Uterus (tissue), 4 donors: Measurements from ENCODE around the gene DYNLRB2. TPM values are rescaled to one million over a fixed set of nuclear protein-coding genes. Genes with fewer than 3 reads are reported as not detected.

Experiments
- DNase-seq, 2 donors: peaks; one replicate each; pipeline ENCODE4 v3.0.0-alpha.2; 2019 to 2020
- H3K27ac ChIP-seq, 2 donors: fragments of 200-600 bp; sonication (generic); 1 replicate in 1 of 2; 2 replicates in 1 of 2; pipeline ENCODE4 v1.5.1; 2016 to 2018
- H3K27me3 ChIP-seq, 2 donors: fragments of 200-600 bp; sonication (generic); one replicate each; pipeline ENCODE4 v1.5.1; 2018 to 2019; ENCODE audit warnings: control low read depth in 1 of 2
- H3K36me3 ChIP-seq, 2 donors: fragments of 200-600 bp; sonication (generic); one replicate each; pipeline ENCODE4 v1.5.1; 2019; ENCODE audit warnings: control low read depth in 1 of 2
- H3K4me1 ChIP-seq, 2 donors: fragments of 200-600 bp; sonication (generic); one replicate each; pipeline ENCODE4 v1.5.1; 2018 to 2019; ENCODE audit warnings: control low read depth in 1 of 2
- H3K4me3 ChIP-seq, 2 donors: fragments of 200-600 bp; sonication (generic); 1 replicate in 1 of 2; 2 replicates in 1 of 2; pipeline ENCODE4 v1.5.1; 2018 to 2019; ENCODE audit warnings: mild to moderate bottlenecking in 1 of 2
- H3K9me3 ChIP-seq, 2 donors: fragments of 200-600 bp; sonication (generic); one replicate each; pipeline ENCODE4 v1.5.1; 2019; ENCODE audit warnings: control low read depth in 1 of 2
- POLR2A ChIP-seq, 2 donors: fragments of 450-650 bp; IDR thresholded peaks; one replicate each; pipeline ENCODE4 v1.6.1; 2016; ENCODE audit warnings: antibody characterized with exemption in 2 of 2, mild to moderate bottlenecking in 1 of 2, moderate library complexity in 1 of 2
- intact Hi-C: fragments of 100-400 bp; cut with DNase I; formaldehyde crosslinking; loops from one replicate; pipeline ENCODE4 v1.15.1; 2023; ENCODE audit warnings: low total_unique reads
- total RNA-seq, 4 donors: library from RNA; depleted of rRNA in 3 of 4; stranded (reverse); fragments of >200 nt in 3 of 4; gene quantifications; one replicate each; pipeline versions ENCODE4 v1.1.0 to v1.2.4, GENCODE V29; 2014 to 2023
- TF ChIP-seq, protein P1 (sequence below), 4 experiments: fragments of 200-600 bp in 2 of 4; fragments of 450-650 bp in 2 of 4; sonication (generic) in 2 of 4; IDR thresholded peaks; one replicate each; pipeline ENCODE4 v1.5.1; 2016 to 2019; ENCODE audit warnings: antibody characterized with exemption in 4 of 4, mild to moderate bottlenecking in 2 of 4, moderate library complexity in 1 of 4
- donor health status: DM: yes; HTN: yes; CAD: no.

DYNLRB2 gene
- total RNA-seq, 4 donors from 2014 or later, result 2.6 to 3.3 TPM; not detected in 2

- Histone ChIP-seq H3K9me3 (no peaks in the 10 kb centered on the region), H3K36me3 (no peaks in the 10 kb centered on the region), H3K4me3 (no peak overlapping the region), H3K4me1 (no peaks in the 10 kb centered on the region), H3K27me3 (no peaks in the 10 kb centered on the region), H3K27ac (no peak overlapping the region)
- intact Hi-C loops, result no loop called here
- DNase-seq, result no peak
- no peak for TF ChIP-seq POLR2A (IDR thresholded peaks at IDR 0.05)
- TF ChIP-seq, protein P1, sequence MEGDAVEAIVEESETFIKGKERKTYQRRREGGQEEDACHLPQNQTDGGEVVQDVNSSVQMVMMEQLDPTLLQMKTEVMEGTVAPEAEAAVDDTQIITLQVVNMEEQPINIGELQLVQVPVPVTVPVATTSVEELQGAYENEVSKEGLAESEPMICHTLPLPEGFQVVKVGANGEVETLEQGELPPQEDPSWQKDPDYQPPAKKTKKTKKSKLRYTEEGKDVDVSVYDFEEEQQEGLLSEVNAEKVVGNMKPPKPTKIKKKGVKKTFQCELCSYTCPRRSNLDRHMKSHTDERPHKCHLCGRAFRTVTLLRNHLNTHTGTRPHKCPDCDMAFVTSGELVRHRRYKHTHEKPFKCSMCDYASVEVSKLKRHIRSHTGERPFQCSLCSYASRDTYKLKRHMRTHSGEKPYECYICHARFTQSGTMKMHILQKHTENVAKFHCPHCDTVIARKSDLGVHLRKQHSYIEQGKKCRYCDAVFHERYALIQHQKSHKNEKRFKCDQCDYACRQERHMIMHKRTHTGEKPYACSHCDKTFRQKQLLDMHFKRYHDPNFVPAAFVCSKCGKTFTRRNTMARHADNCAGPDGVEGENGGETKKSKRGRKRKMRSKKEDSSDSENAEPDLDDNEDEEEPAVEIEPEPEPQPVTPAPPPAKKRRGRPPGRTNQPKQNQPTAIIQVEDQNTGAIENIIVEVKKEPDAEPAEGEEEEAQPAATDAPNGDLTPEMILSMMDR (IDR thresholded peaks at IDR 0.05), result no peak
These were observed 10.3 kb upstream of the DYNLRB2 start for GRCh38 chr16:80530479-80530878.

DNA sequence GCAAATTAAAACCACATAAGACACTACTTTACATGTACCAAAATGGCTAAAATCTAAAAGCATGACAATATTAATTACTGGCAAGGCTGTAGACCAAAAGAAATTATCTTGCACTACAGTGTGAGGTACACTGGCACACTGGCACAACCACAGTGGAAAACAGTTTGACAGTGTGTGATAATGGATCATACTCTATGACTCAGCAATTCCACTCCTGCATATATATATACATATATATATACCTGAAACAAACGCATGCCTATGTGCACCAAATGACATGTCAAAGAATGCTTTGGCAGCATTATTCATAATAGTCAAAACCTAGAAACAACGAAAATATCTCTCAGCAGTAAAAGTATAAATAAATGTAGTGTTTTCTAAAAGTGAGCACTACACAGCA, 4.6 kb upstream of the DYNLRB2 start:
- no peaks in the 10 kb centered on the region for H3K4me1 ChIP-seq
- no peaks in the 10 kb centered on the region for H3K27me3 ChIP-seq
- no peaks in the 10 kb centered on the region for H3K36me3 ChIP-seq
- no peak overlapping the region for H3K4me3 ChIP-seq
- no peak for TF ChIP-seq POLR2A (IDR thresholded peaks at IDR 0.05)
- TF ChIP-seq, protein P1 (IDR thresholded peaks at IDR 0.05), result no peak
- no peak for DNase-seq
- H3K27ac ChIP-seq, result no peak overlapping the region
- intact Hi-C loops, result no loop called here
- no peaks in the 10 kb centered on the region for H3K9me3 ChIP-seq

DNA sequence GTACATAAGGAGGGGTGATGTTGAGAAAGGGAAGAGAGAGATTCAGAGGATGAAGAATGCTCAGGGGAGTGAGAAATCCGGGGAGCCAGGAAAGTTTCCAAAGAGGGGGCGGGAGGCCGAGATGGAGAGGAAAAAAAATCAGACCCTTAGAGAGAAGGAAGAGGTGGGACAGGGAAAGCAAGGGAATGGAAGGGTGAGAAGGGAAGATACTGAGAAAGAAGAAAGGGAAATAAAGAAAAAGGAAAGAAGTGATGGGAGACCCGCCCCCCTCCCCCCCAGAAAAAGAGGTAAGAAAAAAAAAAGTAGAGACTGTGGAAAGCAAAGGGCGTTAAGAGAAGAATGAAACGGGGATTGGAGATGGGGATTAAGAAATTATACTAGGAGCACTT, 507 bp downstream of the DYNLRB2 start:
- no peak for DNase-seq
- no peaks in the 10 kb centered on the region for H3K9me3 ChIP-seq
- H3K27me3 ChIP-seq, result no peaks in the 10 kb centered on the region
- no peaks in the 10 kb centered on the region for H3K4me1 ChIP-seq
- H3K27ac ChIP-seq, result peak overlapping the region; percentile 59 to 72
- no peaks in the 10 kb centered on the region for H3K36me3 ChIP-seq
- H3K4me3 ChIP-seq, result peak overlapping the region; percentile 67 to 72
- intact Hi-C loops, result no loop called here
- TF ChIP-seq POLR2A (IDR thresholded peaks at IDR 0.05), result no peak
- TF ChIP-seq, protein P1 (IDR thresholded peaks at IDR 0.05), result no peak

DNA sequence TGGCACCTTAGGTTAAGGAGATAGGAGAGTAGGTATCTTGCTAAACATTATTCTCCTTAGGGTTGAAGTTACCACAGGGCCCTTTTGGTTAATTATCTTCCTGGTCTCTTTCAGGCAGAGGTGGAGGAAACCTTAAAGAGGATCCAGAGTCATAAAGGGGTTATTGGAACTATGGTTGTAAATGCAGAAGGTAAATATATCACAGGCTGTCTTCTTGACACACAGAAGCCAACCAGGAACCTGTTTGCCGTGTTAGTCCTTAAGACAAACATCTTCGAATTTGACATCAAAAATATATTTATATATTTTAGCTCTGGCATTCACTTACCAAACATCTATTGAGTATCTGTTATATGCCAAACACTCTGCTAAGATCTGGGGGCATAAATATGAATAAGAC, 2.4 kb downstream of the DYNLRB2 start:
- Histone ChIP-seq H3K4me3 (no peak overlapping the region), H3K27me3 (no peaks in the 10 kb centered on the region), H3K9me3 (no peaks in the 10 kb centered on the region), H3K36me3 (no peaks in the 10 kb centered on the region), H3K27ac (no peak overlapping the region), H3K4me1 (no peaks in the 10 kb centered on the region)
- intact Hi-C loops, result no loop called here
- DNase-seq, result no peak
- TF ChIP-seq, protein P1 (IDR thresholded peaks at IDR 0.05), result no peak
- no peak for TF ChIP-seq POLR2A (IDR thresholded peaks at IDR 0.05)

DNA sequence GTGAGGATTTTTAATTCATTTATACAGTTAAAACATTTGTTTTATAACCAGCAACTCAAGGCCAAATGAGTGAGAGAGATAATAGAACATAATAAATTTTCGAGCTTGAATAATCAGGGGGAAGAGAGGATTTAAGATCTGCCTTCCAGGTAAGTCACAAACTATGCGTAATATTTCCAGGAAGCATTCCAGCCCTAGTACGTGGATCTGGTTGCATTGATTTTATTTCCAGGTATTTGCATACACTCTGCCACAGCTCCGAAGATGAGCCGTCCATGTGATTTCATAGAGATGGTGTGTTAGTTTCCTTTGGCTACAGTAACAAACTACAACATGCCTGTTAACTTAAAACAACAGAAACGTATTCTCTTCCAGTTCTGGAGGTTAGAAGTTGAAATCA, 3.5 kb downstream of the DYNLRB2 start:
- intact Hi-C loops, result no loop called here
- TF ChIP-seq, protein P1 (IDR thresholded peaks at IDR 0.05), result no peak
- TF ChIP-seq POLR2A (IDR thresholded peaks at IDR 0.05), result no peak
- no peak overlapping the region for H3K27ac ChIP-seq

More for the DNA sequence above, 3.5 kb downstream of the DYNLRB2 start:
- no peaks in the 10 kb centered on the region for H3K36me3 ChIP-seq
- H3K4me1 ChIP-seq, result no peaks in the 10 kb centered on the region
- H3K27me3 ChIP-seq, result no peaks in the 10 kb centered on the region
- H3K4me3 ChIP-seq, result no peak overlapping the region
- no peak for DNase-seq
- no peaks in the 10 kb centered on the region for H3K9me3 ChIP-seq
